ENCODE data around the gene TMEM205.

DNA sequence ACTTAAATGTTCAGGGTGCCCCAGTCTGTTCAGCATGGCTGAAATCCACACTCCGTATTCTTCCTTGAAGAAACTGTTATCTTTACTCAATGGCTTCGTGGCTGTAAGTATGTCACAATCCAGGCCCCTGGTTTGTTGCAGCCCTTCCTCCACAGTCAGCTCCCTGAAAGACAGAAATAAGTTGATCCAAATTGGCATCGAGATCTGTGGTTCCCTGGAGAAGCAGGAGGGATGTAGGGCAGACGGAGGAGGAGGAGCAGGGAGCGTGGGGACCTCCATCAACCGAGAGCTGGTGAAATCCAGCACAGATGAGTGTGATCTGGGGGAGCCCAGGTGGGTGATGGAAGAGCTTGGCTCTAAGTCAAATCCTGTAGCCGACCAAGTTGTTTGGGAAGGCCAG lies 49.8 kb downstream of the TMEM205 start:
- TF ChIP-seq NFRKB (IDR thresholded peaks at IDR 0.05) (no peak), L3MBTL2 (conservative IDR thresholded peaks at IDR 0.05) (no peak), FOXM1 (IDR thresholded peaks at IDR 0.05; ENCODE audit: borderline replicate concordance) (no peak), SP1 (IDR thresholded peaks at IDR 0.05) (no peak), FOXA1 (IDR thresholded peaks at IDR 0.05) (no peak), ARNT (IDR thresholded peaks at IDR 0.05) (no peak), CTBP1 (IDR thresholded peaks at IDR 0.05; ENCODE audit: borderline replicate concordance) (no peak), LEF1 (IDR thresholded peaks at IDR 0.05; ENCODE audit: borderline replicate concordance) (no peak)

Data from HEK293T (cell line).